Measurements from ENCODE around the gene KRTAP5-8. TPM values are rescaled to one million over a fixed set of nuclear protein-coding genes. Genes with fewer than 3 reads are reported as not detected.
"Not testable (repeated sequence)": the region's sequence is repeated elsewhere in the genome, so short reads cannot be mapped to it uniquely, and the experiment has no call there.

KRTAP5-8 gene
- total and polyA plus RNA-seq, 4 donors: 0.42 TPM; not detected in 3

GRCh38 chr11:71525938-71526495, 11.8 kb upstream of the KRTAP5-8 start:
- DNase-seq: peak in 1 of 2 donors; percentile 9
- intact Hi-C loops (cut with DNase I): no loop called here
- Histone ChIP-seq H3K4me3 (ENCODE audit: low read length in 2 of 2) (no peak overlapping the region), H3K27ac (ENCODE audit: low read depth in 1 of 2, low read length in 2 of 2) (no peak overlapping the region), H3K9me3 (ENCODE audit: control insufficient read depth, low read length) (peaks cover 2% of the 10 kb centered on the region), H3K36me3 (ENCODE audit: control insufficient read depth in 1 of 2, insufficient read depth in 2 of 2, low read length in 1 of 2) (no peaks in the 10 kb centered on the region), H3K27me3 (ENCODE audit: control insufficient read depth in 1 of 2, insufficient read depth in 2 of 2, low read length in 1 of 2) (no peaks in the 10 kb centered on the region), H3K4me1 (ENCODE audit: control insufficient read depth in 1 of 2, insufficient read depth in 2 of 2, low read length in 2 of 2) (no peaks in the 10 kb centered on the region)
- no peak for ATAC-seq (ENCODE audit: low FRiP score)
- WGBS, 2 donors: 73 to 84% methylated on average over 2 of the region's 2 CpGs

GRCh38 chr11:71526796-71527575, 10.8 kb upstream of the KRTAP5-8 start, which contains the start of gene KRTAP5-7:
Gene KRTAP5-7 (plus strand): TSS chr11:71527267. CDS start chr11:71527301, 34 bp downstream.
- peak in 1 of 2 donors; percentile 52 for DNase-seq
- H3K27ac ChIP-seq (ENCODE audit: low read depth in 1 of 2, low read length in 2 of 2); H3K9me3 ChIP-seq (ENCODE audit: control insufficient read depth, low read length); H3K36me3 ChIP-seq (ENCODE audit: control insufficient read depth in 1 of 2, insufficient read depth in 2 of 2, low read length in 1 of 2); H3K27me3 ChIP-seq (ENCODE audit: control insufficient read depth in 1 of 2, insufficient read depth in 2 of 2, low read length in 1 of 2); intact Hi-C loops (cut with DNase I); H3K4me1 ChIP-seq (ENCODE audit: control insufficient read depth in 1 of 2, insufficient read depth in 2 of 2, low read length in 2 of 2); H3K4me3 ChIP-seq (ENCODE audit: low read length in 2 of 2); ATAC-seq (ENCODE audit: low FRiP score): not testable (repeated sequence)
- 63 to 73% methylated on average over 10 of the region's 10 CpGs for WGBS, 2 donors

GRCh38 chr11:71527576-71528210, 10.1 kb upstream of the KRTAP5-8 start:
- H3K9me3 ChIP-seq (ENCODE audit: control insufficient read depth, low read length): peaks cover 2% of the 10 kb centered on the region
- no peaks in the 10 kb centered on the region for H3K4me1 ChIP-seq (ENCODE audit: control insufficient read depth in 1 of 2, insufficient read depth in 2 of 2, low read length in 2 of 2)
- H3K36me3 ChIP-seq (ENCODE audit: control insufficient read depth in 1 of 2, insufficient read depth in 2 of 2, low read length in 1 of 2): no peaks in the 10 kb centered on the region
- WGBS, 2 donors: 73 to 81% methylated on average over 6 of the region's 6 CpGs
- intact Hi-C loops (cut with DNase I): no loop called here
- no peaks in the 10 kb centered on the region for H3K27me3 ChIP-seq (ENCODE audit: control insufficient read depth in 1 of 2, insufficient read depth in 2 of 2, low read length in 1 of 2)
- no peak overlapping the region for H3K4me3 ChIP-seq (ENCODE audit: low read length in 2 of 2)
- ATAC-seq (ENCODE audit: low FRiP score) (no peak), DNase-seq (peak in 1 of 2 donors; percentile 19)
- no peak overlapping the region for H3K27ac ChIP-seq (ENCODE audit: low read depth in 1 of 2, low read length in 2 of 2)

- Histone ChIP-seq H3K27ac (ENCODE audit: low read depth in 1 of 2, low read length in 2 of 2) (no peak overlapping the region), H3K4me1 (ENCODE audit: control insufficient read depth in 1 of 2, insufficient read depth in 2 of 2, low read length in 2 of 2) (no peaks in the 10 kb centered on the region), H3K9me3 (ENCODE audit: control insufficient read depth, low read length) (no peaks in the 10 kb centered on the region), H3K4me3 (ENCODE audit: low read length in 2 of 2) (no peak overlapping the region), H3K36me3 (ENCODE audit: control insufficient read depth in 1 of 2, insufficient read depth in 2 of 2, low read length in 1 of 2) (no peaks in the 10 kb centered on the region), H3K27me3 (ENCODE audit: control insufficient read depth in 1 of 2, insufficient read depth in 2 of 2, low read length in 1 of 2) (no peaks in the 10 kb centered on the region)
- 78 to 79% methylated on average over 11 of the region's 11 CpGs for WGBS, 2 donors
- intact Hi-C loops (cut with DNase I): no loop called here
- DNase-seq: peak in 1 of 2 donors; percentile 9
- no peak for ATAC-seq (ENCODE audit: low FRiP score)
Measured at GRCh38 chr11:71530602-71531001, 7.2 kb upstream of the KRTAP5-8 start.

- Histone ChIP-seq H3K36me3 (ENCODE audit: control insufficient read depth in 1 of 2, insufficient read depth in 2 of 2, low read length in 1 of 2) (no peaks in the 10 kb centered on the region), H3K4me1 (ENCODE audit: control insufficient read depth in 1 of 2, insufficient read depth in 2 of 2, low read length in 2 of 2) (no peaks in the 10 kb centered on the region), H3K27ac (ENCODE audit: low read depth in 1 of 2, low read length in 2 of 2) (no peak overlapping the region), H3K4me3 (ENCODE audit: low read length in 2 of 2) (no peak overlapping the region), H3K9me3 (ENCODE audit: control insufficient read depth, low read length) (no peaks in the 10 kb centered on the region), H3K27me3 (ENCODE audit: control insufficient read depth in 1 of 2, insufficient read depth in 2 of 2, low read length in 1 of 2) (no peaks in the 10 kb centered on the region)
- 80 to 81% methylated on average over 10 of the region's 10 CpGs for WGBS, 2 donors
- intact Hi-C loops (cut with DNase I): no loop called here
- DNase-seq (no peak), ATAC-seq (ENCODE audit: low FRiP score) (no peak)
Measured at GRCh38 chr11:71532036-71532610, 5.7 kb upstream of the KRTAP5-8 start.

- H3K4me3 ChIP-seq (ENCODE audit: low read length in 2 of 2); H3K27me3 ChIP-seq (ENCODE audit: control insufficient read depth in 1 of 2, insufficient read depth in 2 of 2, low read length in 1 of 2); ATAC-seq (ENCODE audit: low FRiP score); H3K36me3 ChIP-seq (ENCODE audit: control insufficient read depth in 1 of 2, insufficient read depth in 2 of 2, low read length in 1 of 2); intact Hi-C loops (cut with DNase I); H3K27ac ChIP-seq (ENCODE audit: low read depth in 1 of 2, low read length in 2 of 2); H3K9me3 ChIP-seq (ENCODE audit: control insufficient read depth, low read length); H3K4me1 ChIP-seq (ENCODE audit: control insufficient read depth in 1 of 2, insufficient read depth in 2 of 2, low read length in 2 of 2): not testable (repeated sequence)
- DNase-seq: peak in 1 of 2 donors; percentile 19
- 57 to 59% methylated on average over 17 of the region's 17 CpGs for WGBS, 2 donors
Measured at GRCh38 chr11:71534711-71535608, 2.9 kb upstream of the KRTAP5-8 start.

GRCh38 chr11:71535825-71536224, 2.0 kb upstream of the KRTAP5-8 start:
- H3K9me3 ChIP-seq (ENCODE audit: control insufficient read depth, low read length): no peaks in the 10 kb centered on the region
- 89 to 93% methylated on average over 9 of the region's 9 CpGs for WGBS, 2 donors

GRCh38 chr11:71537537-71537936, 288 bp upstream of the KRTAP5-8 start:
- no peak overlapping the region for H3K27ac ChIP-seq (ENCODE audit: low read depth in 1 of 2, low read length in 2 of 2)
- peak in 1 of 2 donors; percentile 11 for DNase-seq
- H3K9me3 ChIP-seq (ENCODE audit: control insufficient read depth, low read length): no peaks in the 10 kb centered on the region
- intact Hi-C loops (cut with DNase I): no loop called here
- no peaks in the 10 kb centered on the region for H3K4me1 ChIP-seq (ENCODE audit: control insufficient read depth in 1 of 2, insufficient read depth in 2 of 2, low read length in 2 of 2)
- WGBS, 2 donors: 77 to 78% methylated on average over 9 of the region's 9 CpGs
- no peaks in the 10 kb centered on the region for H3K27me3 ChIP-seq (ENCODE audit: control insufficient read depth in 1 of 2, insufficient read depth in 2 of 2, low read length in 1 of 2)
- H3K36me3 ChIP-seq (ENCODE audit: control insufficient read depth in 1 of 2, insufficient read depth in 2 of 2, low read length in 1 of 2): no peaks in the 10 kb centered on the region
- no peak for ATAC-seq (ENCODE audit: low FRiP score)
- H3K4me3 ChIP-seq (ENCODE audit: low read length in 2 of 2): no peak overlapping the region

More at GRCh38 chr11:71535825-71536224, 2.0 kb upstream of the KRTAP5-8 start:
- intact Hi-C loops (cut with DNase I): no loop called here
- ATAC-seq (ENCODE audit: low FRiP score): no peak
- H3K27ac ChIP-seq (ENCODE audit: low read depth in 1 of 2, low read length in 2 of 2): no peak overlapping the region
- no peaks in the 10 kb centered on the region for H3K4me1 ChIP-seq (ENCODE audit: control insufficient read depth in 1 of 2, insufficient read depth in 2 of 2, low read length in 2 of 2)
- DNase-seq: no peak
- H3K4me3 ChIP-seq (ENCODE audit: low read length in 2 of 2): no peak overlapping the region
- H3K27me3 ChIP-seq (ENCODE audit: control insufficient read depth in 1 of 2, insufficient read depth in 2 of 2, low read length in 1 of 2): no peaks in the 10 kb centered on the region
- H3K36me3 ChIP-seq (ENCODE audit: control insufficient read depth in 1 of 2, insufficient read depth in 2 of 2, low read length in 1 of 2): no peaks in the 10 kb centered on the region

Data from aorta (tissue), 5 donors.